GM18858 (cell line): ENCODE data around the gene TNFRSF25.
"Not testable (repeated sequence)": the region's sequence is repeated elsewhere in the genome, so short reads cannot be mapped to it uniquely, and the experiment has no call there.

Source experiments
- ATAC-seq: cut with Tn5 transposase; IDR thresholded peaks from one replicate; pipeline ENCODE4 v1.9.1; 2021; ENCODE audit not compliant: unreplicated experiment

TNFRSF25 gene

DNA sequence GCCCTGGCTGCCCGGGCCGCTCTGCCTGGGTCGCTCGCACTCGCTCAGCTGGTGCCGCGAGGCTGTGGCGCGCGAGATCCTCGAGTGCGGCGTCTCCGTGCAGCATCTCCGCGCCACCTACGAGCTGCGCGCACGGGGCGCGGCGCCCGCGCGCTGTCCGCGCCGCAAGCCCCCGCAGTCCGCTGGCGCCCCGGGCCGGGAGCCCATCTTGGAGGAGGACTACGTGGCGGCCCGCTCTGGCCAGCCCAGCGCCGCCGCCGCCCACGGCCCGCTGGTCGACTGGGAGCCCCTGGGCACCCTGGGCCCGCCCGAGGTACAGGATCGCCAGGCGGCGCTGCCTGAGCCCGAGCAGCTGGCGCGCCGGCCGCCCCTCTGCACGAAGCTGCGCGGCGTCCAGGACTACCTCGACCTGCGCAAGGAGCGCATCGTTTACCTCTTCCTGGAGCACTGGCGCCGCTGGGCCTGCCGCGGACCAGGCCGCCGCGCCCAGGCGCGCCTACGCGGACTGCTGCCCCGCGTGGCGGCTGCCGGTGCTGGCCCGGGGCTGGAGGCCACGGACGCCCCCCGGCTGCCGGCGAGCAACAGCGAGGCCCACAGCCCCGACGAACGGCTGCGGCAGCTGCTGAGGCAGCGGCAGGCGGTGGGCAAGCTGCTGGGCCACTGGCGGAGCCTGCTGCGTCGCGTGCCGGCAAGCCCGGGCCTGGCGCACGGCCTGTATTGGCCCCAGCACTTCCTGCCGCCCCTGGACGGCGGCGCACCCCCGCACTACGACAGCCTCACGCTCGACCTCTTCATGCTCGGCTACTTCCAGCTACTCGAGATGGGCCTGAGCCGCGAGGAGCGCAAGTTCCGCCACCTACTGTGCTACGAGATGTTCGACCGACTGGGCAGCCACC, 10.9 kb downstream of the TNFRSF25 start:
- ATAC-seq = no peak

DNA sequence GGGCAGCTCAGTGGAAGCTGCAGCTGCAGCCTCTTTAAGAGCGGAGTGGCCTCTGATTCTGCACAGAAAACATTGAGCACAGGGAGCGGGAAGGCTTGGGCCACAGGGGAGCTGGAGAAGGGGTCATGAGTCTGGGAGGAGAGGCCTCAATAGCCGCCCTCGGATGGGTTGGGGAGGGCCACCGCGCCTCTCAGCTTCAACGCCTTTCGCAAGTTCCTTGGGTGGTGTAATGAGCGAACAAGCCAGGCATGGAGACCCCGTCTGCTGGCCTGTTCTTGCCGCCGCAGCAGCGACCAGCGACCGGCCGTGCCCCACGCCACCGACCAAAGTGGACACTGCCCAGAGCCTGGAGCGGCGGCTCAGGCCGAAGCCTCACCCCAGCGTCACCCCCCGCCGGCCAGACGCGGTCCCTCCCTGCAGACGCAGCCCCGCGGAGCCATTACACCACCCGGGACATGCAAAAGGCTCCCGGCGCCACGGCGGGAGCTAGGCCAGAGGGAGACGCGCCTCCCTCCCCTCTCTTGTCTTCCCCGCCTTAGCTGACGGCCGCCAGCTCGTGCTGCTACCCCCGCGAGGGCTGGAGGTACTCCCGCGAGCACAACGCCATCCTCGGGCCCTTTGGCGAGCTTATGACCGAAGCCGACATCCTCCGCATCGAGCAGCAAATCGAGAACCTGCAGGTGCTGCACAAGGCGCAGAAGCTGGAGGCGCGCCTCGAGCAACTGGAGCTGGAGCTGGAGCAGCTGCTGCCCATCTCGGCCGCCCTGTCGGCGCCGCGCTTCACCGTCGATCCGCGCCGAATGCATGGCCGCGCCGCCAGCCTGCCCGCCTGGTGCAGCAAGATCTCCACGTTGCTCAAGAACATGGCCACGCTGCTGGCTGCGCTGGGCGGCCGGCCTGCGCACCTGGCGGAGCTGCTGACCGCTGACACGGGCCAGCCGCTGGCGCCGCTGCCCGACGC, 11.8 kb downstream of the TNFRSF25 start:
- ATAC-seq = not testable (repeated sequence)

DNA sequence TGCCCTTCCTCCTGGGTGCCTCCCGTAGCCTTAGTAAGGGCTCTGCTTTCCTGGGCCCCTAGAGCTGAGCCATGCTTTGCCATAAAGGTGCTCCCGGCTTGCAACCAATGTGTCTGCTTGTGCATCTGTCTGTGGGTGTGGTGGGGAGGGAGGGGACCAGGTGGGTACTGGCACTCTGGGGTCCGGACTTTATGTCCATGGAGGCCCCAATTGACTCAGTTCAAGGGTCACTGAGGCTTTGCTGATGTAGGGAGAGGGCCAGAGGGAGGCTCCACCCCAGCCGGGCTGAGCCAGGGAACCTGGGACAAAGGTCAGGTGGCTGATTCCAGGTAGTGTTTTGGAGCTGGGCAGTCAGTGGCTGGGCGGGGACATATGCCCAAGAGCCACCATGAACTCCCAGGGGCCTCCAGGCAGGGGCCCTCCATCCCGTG, 15.0 kb downstream of the TNFRSF25 start:
- no peak for ATAC-seq

DNA sequence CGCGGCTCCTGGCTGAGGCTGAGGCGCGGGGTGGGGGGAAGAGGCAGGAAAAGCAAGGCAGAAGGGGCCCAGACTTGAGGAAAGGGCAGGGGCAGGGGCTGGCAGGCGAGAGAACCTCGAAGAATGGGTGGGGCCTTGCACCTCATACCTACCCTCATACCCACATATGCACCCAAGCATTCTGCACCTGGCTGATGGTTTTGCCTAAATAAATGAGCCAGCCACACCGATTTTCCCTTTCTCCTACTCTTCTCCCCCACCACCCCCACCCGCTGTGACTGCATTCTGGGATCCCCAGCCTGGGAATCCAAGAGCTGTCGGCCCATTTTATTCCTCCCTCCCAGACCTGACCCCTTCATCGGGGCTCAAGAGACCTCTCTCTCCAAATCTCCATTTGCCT, 15.5 kb downstream of the TNFRSF25 start:
- not testable (repeated sequence) for ATAC-seq

DNA sequence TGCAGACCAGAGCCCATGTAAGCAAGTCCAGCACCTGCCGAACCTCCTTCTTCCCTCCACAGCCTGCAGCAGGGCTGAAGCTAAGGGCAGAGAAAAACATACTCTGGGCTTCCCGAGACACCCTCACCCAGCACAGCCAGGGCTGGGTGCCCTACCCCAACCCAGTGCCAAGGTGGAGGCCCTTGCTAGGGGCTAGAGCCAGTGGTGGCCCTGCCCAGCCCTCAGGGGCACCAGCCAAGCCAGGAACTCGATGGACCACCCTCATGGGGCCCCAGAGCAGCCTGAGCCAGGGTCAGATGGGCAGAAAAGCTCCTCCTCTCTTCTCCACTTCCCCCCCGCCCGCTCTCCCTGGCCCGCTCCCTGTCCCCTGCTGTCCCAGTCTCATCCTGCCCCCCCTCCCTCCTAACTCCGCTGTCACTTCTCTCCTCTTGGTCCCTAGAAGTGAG, 15.9 kb downstream of the TNFRSF25 start:
- ATAC-seq = no peak

DNA sequence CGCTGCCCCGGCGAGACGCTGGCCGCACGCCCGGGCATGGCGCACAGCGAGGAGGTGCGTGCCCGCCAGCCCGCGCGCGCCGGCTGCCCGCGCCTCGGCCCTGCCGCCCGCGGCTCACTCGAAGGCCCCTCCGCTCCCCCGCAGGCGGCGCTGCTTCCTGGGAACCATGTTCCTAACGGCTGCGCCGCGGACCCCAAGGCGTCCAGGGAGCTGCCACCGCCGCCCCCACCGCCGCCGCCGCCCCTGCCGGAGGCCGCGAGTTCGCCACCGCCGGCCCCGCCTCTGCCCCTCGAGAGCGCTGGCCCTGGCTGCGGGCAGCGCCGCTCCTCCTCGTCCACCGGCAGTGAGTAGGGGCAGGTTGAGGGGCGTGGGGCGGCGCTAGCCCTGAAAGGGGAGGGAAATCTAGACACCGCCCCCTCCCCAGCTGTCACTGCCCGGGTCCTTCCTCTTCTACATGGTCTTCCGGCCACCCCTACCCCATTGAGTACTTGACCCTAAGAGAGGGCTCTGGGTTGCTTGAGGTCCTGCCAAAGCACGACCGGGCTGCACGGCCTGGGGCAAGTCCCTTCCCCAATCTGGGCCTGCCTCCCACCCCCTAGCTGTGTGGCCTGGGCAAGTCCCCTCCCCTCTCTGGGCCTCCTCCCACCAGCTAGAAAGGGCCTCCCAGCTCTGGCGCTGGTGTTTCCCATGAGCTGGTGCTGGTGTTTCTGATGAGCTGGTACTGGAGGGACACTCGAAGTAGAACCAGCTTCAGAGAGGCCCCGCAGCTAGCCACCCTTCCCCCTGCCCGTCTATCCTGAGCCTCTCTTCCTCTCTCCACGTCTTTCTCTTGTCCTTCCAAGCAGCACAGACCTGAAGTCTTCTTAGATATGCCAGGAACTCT, 17.0 kb downstream of the TNFRSF25 start:
- no peak for ATAC-seq

DNA sequence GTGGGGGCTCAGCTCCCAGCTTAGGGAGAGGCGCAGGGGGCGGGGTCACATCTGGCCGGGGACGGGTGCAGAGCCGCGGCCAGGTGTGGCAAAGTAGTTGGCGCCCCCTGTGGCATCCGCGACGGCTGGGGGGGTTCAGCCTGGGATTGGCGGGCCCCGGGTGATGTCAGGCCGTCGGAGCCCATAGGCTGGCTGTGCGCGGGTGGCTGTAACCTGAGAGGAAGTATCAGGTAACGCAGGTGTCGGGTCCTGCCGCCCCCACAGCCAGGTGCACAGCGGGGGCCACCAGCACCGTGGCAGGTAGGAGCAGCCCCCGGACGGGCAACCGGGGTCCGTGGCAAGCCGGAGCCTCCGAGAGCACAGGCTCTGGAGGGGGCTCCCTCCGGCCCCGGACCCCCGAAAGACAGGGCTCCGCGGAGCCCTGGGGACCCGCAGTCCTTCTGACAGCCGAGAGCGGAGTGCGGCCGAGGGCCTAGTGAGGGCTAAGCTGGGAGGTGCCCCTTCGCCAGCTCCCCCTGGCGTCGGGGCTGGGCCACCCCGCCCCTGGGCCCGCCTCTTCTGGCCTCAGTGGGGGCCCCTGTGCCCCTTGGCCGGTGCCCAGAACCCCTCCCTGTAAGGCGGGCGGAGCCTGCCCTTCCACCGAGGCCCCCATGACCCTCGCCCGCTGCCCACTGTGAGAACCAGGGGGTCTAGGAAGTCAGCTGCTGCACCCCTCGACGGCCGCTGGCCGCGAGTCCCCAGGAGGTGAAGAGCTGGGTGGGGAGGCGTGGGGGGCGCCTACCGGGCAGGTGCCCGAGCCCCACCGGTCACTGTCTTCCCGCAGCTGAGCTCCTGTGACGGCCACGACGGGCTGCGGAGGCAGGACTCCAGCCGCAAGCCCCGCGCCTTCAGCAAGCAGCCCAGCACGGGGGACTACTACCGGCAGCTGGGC, 17.9 kb downstream of the TNFRSF25 start:
- ATAC-seq = no peak

DNA sequence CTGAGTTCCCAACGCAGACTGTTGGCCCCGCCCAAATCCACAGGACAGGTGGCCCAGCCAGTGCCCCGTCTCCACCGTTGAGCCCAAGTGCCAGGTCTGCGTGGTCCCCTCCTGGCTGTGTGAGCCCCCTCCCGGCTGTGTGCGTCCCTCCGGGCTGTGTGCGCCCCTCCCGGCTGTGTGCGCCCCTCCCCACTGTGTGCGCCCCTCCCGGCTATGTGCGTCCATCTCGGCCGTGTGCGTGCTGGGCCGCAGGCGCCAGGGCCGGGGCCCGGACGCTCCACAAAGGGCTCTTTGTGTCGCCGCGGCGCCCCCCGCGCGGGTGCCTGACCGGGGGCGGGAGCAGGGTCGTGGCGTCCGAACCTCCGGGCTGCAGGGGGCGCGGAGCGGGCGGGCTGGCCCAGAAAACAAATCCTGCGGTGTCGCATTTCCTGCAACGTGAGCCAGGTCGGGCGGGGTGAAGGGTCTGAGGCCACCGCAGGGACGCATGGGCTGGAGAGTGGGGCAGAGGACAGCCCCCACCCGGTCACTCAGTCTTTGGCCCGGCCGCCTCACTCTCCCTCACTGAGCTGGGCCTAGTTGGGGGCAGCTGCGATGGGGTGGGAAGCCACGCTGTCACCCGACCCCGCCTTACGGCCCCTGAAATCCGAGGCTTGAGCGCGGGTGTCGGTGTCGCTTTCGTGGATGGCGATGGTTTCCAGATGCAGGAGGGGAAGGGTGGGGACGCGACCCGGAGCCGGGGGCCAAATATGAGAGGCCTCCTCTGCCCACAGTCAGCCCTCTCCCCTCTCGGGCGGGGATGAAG, 18.8 kb downstream of the TNFRSF25 start:
- no peak for ATAC-seq

DNA sequence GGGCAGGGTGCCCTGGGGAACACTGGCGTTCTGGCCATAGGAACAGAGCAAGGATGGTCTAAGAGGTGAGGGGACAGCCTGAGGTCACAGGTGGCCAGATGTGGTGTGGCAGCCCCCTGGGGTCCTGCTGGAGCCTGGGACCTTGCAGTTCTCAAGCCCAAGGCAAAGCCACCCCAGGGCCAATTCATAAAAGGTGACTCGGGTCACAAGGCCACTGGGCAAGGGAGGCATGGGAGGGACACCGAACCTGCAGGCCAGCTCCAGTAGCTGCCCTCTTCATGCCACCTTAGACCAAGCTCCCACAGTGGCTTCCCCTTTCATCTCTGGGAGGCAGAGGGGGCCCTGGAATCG, 19.3 kb downstream of the TNFRSF25 start:
- no peak for ATAC-seq

DNA sequence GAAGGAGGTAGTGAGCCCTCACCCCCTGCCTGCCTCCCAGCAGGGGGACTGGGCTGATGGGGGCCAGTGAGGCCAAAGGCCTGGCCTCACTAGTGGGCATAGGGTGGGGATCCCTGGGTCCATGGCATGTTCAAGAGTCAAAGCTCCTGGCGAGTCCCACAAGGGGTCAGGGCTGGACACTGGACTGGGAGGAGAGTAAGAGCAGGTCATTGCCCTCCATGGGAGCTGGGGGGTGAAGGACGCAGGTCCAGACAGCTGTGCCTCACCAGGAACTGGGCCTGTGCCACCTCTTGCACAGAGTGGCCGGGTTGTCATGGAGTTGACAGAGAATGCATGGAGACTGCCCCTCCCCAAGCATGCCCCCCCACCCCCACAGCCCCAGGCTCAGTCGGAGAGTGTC, 20.0 kb downstream of the TNFRSF25 start:
- not testable (repeated sequence) for ATAC-seq

DNA sequence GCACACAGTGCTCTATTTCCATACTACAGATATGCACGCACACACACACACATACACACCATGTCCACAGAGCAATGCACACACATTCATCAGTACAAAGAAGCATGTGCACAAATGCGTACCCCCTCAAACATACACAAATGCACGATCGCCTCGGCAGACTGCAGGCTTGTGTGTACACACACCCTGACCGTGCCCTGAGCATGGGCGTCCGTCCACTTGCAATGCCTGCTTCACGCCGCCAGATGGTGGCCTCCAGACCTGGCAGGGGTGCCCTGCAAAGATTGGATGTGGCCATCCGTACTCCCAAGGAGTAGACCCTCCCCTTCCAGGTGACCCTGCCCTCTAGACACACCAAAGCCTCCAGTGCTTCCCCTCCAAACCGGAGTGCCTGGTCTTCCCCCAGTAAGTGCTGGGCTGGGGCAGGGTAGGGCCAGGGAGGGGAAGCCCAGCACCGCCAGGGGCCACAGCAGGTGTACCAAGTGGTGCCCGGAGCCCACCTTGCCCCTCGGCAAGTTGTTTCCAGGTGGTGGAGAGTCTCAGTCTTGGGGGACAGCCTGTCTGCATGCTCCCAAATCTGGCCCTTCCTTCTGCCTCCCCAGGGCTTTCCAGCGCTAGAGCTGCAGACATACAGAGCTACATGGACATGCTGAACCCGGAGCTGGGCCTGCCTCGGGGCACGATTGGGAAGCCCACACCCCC, 20.8 kb downstream of the TNFRSF25 start:
- no peak for ATAC-seq

DNA sequence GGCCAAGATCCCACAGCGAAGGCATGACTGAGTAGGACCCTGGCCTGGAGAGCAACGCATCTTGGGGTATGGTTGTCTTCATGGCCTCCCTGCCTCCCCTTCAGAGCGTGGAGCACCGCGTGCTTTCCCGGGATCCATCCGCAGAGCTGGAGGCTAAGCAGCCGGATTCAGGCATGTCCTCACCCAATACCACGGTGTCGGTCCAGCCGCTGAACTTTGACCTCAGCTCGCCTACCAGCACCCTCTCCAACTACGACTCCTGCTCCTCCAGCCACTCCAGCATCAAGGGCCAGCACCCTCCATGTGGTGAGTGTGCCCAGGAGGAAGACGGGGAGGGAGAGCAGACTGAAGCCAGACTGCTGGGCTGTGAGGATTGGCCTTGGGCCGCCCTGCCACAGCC, 21.6 kb downstream of the TNFRSF25 start:
- ATAC-seq = no peak

DNA sequence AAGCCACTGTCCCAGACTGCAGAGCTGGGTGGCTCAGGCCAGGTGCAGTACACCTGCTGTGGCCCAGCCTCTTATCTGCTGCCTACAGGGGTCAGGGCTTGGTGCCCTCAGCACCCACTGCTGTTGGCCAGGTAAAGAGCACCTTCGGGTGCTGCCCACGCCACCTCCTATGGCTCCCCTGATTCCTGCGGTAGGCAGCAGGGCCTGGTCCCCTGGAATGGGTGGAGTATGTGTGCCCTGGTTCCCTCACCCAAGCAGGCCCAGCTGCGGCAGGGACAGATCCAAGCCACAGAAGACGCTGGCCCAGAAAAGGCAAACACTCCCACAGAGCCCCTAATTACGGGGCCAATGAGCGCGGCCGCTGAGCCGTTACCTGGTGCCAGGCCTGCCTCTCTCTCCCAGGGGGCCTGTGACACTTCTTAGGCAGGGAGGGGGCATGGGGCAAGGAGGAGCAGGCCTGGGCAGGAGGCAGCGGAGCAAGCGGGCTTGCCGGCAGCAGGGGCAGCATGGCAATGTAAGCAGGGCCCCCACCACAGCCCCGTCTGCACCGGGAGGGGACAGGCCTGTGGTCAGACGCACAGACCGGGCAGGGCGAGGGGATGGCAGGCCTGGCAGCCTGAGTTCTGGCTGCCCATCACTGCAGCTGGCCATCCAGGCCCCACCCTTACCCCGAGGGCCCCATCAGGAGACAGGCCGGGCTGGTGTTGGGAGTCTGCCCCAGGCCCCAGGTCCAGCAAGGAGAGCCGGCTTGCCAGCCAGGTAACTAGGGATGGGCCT, 22.4 kb downstream of the TNFRSF25 start:
- ATAC-seq = no peak

DNA sequence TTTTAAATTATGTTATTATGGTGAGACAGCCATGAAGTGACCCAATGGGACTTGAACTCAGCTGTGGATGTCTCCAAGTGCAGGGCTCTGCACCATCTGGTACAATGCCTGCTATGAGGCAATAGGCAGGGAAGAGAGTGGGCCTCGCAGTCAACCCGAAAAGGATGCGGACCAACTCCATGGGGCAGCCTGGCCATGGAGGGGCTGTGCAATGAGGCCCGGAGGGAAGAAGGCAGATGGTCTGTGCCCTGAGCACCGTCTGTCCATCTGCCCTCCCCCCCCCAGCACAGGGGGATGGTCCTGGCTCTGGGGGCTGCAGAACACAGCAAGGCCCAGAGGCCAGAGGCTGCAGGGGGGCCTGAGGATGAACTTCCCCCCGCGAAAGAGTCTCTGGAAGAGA, 24.4 kb downstream of the TNFRSF25 start:
- ATAC-seq = no peak

DNA sequence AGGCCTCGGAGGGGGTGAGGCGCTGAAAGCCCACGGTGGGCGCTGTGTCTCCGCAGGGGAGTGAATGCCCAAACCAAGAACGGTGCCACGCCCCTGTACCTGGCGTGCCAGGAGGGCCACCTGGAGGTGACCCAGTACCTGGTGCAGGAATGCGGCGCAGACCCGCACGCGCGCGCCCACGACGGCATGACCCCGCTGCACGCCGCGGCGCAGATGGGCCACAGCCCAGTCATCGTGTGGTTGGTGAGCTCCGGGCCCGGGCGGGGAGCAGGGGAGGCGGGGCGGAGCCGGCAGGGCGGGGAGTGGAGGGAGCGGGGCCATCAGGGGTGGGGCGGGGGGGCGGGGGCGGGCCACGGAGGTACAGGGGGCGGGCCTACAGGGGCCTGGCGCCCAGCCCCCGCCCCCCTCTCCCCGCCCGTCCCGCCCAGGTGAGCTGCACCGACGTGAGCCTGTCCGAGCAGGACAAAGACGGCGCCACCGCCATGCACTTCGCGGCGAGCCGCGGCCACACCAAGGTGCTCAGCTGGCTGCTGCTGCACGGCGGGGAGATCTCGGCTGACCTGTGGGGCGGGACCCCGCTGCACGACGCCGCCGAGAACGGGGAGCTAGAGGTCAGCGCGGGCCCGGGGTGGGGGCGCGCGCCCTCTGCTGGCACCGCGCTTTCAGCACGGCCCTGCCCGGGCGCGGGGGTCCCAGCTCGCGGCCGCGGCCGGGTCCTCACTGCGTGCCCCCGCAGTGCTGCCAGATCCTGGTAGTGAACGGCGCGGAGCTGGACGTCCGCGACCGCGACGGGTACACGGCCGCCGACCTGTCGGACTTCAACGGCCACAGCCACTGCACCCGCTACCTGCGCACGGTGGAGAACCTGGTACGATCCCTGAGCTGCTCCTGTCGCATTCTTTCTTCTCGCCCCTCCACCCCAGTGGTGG, 25.5 kb downstream of the TNFRSF25 start:
- no peak for ATAC-seq

DNA sequence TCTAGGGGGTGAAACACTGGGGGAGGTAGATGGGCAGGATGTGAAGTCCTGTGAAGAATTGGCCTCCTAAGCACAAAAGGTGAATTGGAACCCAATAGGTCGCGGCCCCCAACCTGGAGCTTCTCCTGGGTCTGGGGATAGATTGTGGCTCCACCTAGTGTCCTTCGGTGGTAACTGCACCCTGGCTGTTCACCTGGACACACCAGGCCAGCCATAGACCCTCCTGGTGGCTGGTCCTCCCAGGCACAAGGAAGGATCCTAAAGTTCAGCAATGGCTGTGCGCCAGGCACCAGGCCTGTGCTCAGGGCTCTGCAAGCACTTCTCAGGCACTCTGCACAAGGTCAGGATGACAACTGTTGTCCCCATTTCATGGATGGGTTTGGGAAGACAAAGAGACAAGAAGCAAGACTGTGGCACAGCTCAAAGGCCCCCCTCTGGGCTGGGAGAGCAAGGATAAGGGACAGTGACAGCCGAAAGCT, 27.9 kb downstream of the TNFRSF25 start:
- ATAC-seq = no peak
